RWPE1 (cell line): ENCODE data around the gene CETN1.

Experiments
- CTCF ChIA-PET: fragments of 350-600 bp; sonication (Branson Sonifier 250); formaldehyde crosslinking; extraction: SDS; loops from one replicate; lab custom pipeline; 2021; lab: Yijun Ruan, JAX
- POLR2A ChIA-PET: fragments of 400-600 bp; formaldehyde crosslinking; extraction: SDS; loops from one replicate; lab custom pipeline; 2020; ENCODE audit warnings: antibody characterized with exemption; ENCODE audit not compliant: low non-redundant PET; lab: Yijun Ruan, JAX
- DNase-seq: peaks from one replicate; pipeline ENCODE4 v3.0.0; 2012; ENCODE audit warnings: low spot score
- H3K27ac ChIP-seq: fragments of 450-650 bp; 2 replicates; pipeline ENCODE4 v1.5.1; 2017
- CTCF ChIP-seq: fragments of 450-650 bp; conservative IDR thresholded peaks from 2 replicates; pipeline ENCODE4 v1.5.1; 2017; ENCODE audit warnings: low read depth, mild to moderate bottlenecking

The CETN1 gene

GRCh38 chr18:580154-580553 lies at the start of gene CETN1:
Gene CETN1, plus strand, starts transcription at chr18:580380. Its CDS starts 29 bp downstream, at chr18:580409.
- no peak within 1 kb of the TSS for H3K27ac ChIP-seq
- POLR2A ChIA-PET, result no interaction called here
- CTCF ChIA-PET, result interaction anchor here (0.5 to 0.8 kb wide), 3 partner anchors 36 to 260 kb away, joined by 3 to 5 read pairs (median 4); no protein-coding TSS in a partner anchor
- no peak for TF ChIP-seq CTCF
- no peak for DNase-seq

- no peak for TF ChIP-seq CTCF
- H3K27ac ChIP-seq, result no peak overlapping the region
- peak; percentile 83 for DNase-seq
- ChIA-PET CTCF (no interaction called here), POLR2A (no interaction called here)
These were observed 48.2 kb upstream of the CETN1 start for GRCh38 chr18:532018-532417.

DNA sequence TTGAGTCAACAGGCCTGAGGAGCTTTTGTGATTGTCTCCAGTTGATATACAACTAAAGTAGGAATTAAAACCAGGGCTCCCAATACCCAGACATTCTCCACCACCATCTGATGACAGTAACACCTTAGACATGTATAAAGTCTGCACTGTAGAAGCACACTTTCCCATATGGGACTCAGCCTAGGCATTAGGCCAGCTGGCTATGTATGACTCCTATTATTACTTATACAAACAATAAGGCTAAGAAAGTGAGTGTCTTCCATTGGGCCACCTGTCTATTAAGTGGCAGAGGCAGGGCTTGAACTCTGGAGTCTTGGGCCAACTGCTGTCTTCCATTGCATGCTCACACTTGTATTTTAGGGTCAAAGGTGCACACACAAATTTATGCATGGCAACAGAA lies 47.5 kb upstream of the CETN1 start:
- DNase-seq, result no peak
- no peak overlapping the region for H3K27ac ChIP-seq
- POLR2A ChIA-PET, result no interaction called here
- CTCF ChIA-PET, result interaction anchor here (0.6 kb wide), 1 partner anchor 170 kb away, joined by 4 read pairs; no protein-coding TSS in a partner anchor
- no peak for TF ChIP-seq CTCF

DNA sequence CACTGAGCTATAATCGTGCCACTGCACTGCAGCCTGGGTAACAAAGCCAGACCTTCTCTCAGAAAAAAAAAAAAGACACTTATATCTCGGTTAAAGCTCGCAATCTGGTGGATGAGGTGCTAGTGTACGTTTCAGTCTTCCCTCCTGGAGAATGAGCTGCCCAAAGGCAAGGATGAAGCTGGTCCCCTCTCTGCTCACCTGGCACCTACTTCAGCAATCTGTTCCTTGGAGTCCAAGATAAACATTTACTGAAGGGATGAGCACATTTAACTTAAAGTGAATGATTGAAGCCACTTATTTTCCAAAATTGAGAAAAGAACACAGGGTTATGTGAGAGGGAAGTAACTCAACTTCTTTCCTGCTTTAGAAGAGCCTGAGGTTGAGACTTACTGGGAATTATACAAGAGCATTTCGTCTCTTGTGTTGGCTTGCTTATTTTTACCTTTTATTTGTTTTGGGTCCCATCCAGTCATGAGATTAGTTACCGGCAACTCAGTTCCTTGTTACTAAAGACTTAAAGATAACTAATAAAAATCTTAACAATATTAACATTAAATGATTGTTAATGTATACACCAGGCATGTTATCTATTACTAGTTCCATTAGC lies 46.1 kb upstream of the CETN1 start:
- DNase-seq, result no peak
- ChIA-PET POLR2A (no interaction called here), CTCF (interaction anchor here (0.6 kb wide), 3 partner anchors 10 to 478 kb away, joined by 3 to 5 read pairs (median 5); no protein-coding TSS in a partner anchor)
- no peak for TF ChIP-seq CTCF
- H3K27ac ChIP-seq, result no peak overlapping the region

GRCh38 chr18:543447-544078 lies 36.6 kb upstream of the CETN1 start:
- CTCF ChIA-PET, result no interaction called here
- POLR2A ChIA-PET, result no interaction called here
- TF ChIP-seq CTCF, result no peak
- H3K27ac ChIP-seq, result no peak overlapping the region
- no peak for DNase-seq

GRCh38 chr18:549967-550366 lies 30.2 kb upstream of the CETN1 start:
- CTCF ChIA-PET, result interaction anchor here (0.6 kb wide), 1 partner anchor 323 kb away, joined by 3 read pairs; no protein-coding TSS in a partner anchor
- POLR2A ChIA-PET, result no interaction called here

More at GRCh38 chr18:549967-550366, 30.2 kb upstream of the CETN1 start:
- DNase-seq, result no peak
- no peak for TF ChIP-seq CTCF
- no peak overlapping the region for H3K27ac ChIP-seq
